Activated naive CD4-positive, alpha-beta T cell (primary cell): ENCODE measurements around the gene MED26.

Source experiments
- DNase-seq, 4 experiments: peaks; one replicate each; lab custom pipeline; 2025; lab: John Stamatoyannopoulos, UW

The MED26 gene

DNA sequence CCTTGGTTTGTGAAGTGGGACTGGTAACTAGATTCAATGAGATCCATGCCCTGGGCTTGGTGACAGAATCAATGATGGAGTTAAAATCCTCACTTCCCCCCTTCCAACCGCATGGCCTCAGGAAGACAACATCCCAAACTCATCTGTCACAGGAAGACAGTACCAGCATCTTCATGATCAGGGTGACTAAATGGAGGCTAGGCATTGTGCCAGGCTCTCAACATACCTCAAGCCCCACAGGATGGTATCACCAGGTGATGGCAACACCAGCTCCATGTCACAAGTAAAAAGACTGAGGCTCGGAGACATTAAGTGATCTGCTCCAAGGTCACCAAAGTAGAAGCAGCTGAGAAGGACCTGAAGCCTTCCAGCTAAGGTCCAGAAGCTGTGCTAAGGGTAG lies 14.2 kb downstream of the MED26 start:
- DNase-seq, result no peak

DNA sequence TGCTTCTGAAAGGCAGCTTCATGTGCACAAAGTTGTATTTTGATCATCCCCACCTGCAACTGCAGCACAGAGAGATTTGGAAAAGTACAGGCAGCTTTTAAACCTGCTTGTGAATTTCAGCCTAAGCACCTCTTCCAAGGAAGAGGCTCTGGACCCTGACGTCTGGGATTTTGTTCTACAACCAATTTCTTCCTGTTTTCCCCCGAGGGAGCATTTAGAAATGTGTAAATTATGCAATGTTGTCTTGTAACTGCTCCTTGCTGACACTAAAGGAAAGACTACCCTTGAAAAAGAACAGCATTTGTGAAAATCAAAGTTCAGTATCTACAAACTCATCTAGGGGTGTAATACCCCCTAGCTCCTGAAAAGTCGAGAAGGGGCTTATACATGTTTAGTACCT lies 15.4 kb downstream of the MED26 start:
- DNase-seq, result no peak

DNA sequence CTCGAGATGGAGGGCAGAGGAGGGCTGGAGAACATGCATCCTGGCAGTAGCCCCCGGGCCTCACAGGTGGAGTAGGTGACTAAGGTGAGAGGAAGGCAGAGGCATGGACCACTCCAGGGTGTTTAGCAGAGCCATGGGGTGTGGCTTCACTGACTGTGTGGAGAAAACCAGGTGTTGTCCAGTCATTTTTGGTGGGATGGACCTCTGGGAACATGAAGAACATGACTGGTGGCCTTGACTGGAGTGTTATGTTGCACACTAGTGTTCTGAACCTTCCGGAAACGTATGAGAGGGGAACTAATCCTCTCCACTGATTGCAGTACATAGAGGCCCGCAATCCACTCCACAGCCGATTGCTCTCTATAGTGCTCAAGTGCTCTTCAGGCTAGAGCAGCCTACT lies 16.9 kb downstream of the MED26 start:
- no peak for DNase-seq

DNA sequence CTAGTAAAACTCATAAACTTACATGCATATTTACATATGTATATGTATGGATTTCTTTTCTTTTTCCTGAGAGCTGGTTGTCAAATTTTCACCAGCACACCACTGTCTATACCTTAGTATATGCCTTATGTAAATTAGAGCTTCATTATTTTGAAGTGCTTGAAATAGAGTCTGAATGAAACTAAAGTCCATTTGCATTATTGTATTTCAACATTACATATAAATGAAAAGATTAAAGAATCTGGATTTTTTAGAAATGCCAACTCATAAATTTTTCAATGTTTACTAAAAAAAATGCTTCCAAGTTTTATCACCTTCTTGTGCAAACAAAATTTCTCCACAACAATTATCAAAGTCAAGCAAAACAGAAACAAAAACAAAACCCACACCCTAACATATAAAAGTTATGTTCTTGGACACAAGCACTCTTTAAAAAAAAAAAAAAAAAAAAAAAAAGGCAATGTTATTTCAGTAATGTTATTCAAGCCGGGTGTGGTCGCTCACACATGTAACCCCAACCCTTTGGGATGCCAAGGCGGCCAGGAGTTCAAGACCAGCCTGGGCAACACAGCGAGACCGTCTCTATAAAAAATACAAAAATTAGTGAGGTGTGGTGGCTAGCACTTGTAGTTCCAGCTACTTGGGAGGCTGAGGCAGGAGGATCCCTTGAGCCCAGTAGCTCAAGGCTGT lies 18.3 kb downstream of the MED26 start:
- no peak for DNase-seq

DNA sequence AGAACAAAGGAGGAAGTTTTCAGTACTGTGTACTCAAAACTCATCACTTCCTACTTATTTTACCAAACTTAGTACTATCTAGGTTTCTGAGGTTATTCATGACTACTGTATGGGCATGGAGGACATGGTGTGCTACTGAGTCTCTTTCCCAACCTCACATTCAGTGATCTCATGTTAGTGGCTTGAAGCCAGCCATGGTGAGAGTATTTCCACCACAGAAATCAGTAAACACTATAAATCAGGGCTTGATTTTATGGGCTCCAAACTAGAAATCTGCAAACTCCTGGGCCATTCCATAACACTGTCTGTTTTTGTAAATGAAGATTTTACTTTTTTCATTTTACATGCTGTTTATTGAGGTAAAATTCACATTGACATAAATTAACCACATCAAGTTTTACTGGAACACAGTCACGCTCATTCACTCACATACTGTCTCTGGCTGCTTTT lies 19.7 kb downstream of the MED26 start:
- DNase-seq, result no peak

DNA sequence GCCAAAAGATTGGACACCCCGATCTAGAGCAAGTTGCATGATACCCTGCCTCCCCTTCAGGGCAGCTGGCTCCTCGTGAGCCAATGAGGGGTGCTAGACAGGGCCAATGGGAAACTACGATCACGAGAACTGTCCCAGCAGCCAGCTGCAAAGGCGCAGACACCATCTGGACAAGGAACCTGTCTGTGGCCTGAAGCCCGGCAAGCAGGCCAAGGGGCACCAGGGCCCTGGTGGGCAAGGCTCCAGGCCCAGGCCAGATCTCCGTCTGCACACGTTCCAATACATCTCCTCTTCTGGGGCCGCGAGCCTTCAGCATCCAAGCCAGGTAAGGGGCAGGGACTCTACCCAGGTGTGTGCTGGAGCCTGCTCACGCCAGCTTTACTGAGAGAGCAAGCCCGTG lies 20.2 kb downstream of the MED26 start:
- DNase-seq, result no peak

DNA sequence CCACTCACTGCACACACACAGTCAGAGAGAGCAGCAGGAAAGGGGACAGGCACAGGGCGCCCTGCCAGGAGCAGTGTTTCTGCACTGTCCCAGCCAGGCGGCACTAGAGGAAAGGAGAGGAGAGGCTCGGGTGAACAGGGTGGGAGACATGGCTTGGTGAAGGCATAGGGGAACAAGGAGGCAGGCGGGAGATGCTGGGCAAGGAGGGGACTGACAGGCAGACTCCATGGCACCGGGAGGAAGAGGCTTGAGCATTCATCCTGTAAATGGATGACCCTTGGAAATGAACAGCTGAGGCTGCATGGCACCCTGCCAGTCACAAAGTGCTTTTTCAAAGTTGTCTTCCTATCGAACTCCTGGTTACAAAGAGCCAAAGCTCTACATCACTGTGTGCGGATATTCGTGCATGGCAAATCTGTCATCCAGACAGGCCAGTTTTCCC lies 22.4 kb downstream of the MED26 start:
- DNase-seq, result no peak

DNA sequence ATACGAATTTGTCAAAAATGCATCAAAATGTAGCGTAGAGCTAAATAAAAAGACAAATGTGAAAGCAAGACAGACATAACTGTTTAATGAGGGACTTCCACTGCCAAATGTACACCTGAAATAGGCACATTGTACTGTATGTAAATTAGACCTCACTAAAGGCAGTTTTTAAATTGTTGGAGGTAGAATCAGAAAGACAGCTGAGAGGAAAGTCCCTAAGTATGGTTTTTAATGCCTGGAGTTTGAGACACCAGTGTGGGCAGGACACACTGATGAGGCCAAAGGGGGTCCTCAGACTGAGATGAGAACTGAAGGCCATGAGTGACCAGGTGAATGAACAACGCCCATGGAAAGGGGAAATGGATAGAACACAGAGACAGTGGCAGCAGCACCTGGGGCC lies 22.9 kb downstream of the MED26 start:
- DNase-seq, result no peak

DNA sequence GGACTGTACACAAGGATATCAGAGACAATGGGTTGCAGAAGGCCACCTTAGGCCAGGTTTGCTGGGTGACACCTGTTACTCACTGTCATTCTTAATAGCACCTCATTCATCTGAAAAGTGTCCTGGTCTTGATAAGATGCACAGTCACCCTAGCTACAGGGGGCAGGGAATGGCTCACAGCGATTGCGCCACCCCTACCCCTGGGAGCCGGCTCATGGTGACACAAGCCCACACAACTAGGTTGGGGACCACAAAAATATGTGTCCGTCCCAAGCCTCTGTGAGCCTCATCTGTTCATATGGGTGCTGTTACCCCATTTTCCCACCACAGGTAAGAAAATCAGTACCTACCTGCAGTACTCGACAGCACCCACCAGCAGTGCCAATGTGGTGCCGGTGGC lies 23.4 kb downstream of the MED26 start:
- no peak for DNase-seq

DNA sequence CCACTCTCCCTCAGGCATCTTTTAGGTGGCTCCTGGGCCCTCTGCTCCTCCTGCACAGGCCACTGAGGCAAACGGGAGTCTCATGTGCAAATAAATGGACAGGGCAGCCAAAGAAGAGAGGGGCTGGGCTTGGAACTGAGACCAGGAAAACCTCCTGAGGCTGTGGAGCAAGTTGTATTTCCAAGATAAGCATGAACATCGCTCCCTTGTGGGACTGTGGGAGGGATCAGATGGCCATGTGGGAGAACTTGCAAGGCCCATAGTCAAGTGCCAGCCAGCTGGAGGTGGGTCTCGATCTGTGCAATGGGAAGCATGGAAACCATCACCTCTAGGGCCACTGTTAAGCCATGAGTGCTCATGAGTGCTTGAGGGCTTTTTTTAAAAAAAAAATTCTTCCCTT lies 24.9 kb downstream of the MED26 start:
- no peak for DNase-seq

DNA sequence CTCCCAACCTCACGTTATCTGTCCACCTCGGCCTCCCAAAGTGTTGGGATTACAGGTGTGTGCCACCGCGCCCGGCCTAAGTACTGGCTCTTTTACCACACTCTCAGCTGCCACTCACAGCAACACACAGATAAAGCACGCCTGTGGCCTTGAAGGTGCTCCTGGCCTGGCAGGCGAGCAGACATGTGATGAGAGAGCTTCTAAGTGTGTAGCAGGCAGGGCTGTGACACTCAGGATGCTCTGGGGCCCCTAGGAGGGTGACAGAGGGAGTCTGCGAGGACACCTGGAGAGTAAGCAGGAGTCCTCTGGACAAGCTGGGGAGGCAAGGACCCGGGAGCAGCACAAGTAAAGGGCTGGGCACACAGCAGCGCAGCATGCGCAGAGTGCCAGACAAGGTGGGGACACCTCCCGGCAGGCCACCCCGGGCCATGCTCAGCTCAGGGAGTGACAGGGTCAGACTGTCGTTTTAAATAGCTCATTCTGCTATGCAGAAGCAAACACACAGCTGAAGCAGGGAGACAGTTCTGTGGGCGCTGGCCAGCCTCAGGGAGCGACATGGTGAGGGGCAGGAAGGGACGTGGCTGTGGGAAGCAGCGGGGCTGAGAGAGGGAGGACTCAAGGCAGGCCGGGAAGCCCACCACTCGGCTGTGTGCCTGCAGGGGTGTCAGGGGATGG lies 26.5 kb downstream of the MED26 start:
- DNase-seq, result no peak

DNA sequence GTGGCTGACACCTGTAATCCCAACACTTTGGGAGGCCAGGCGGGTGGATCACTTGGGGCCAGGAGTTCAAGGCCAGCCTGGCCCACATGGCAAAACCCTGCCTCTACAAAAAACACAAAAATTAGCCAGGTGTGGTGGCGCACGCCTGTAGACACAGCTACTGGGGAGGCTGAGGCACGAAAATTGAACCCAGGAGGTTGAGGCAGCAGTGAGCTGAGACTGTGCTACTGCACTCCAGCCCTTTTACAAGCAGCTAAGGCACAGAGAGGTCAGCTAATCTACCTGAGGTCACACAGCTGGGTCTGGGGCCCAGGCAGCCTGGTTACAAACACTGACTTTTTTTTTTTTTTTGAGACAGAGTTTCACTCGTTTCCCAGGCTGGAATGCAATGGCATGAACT lies 27.2 kb downstream of the MED26 start:
- no peak for DNase-seq

DNA sequence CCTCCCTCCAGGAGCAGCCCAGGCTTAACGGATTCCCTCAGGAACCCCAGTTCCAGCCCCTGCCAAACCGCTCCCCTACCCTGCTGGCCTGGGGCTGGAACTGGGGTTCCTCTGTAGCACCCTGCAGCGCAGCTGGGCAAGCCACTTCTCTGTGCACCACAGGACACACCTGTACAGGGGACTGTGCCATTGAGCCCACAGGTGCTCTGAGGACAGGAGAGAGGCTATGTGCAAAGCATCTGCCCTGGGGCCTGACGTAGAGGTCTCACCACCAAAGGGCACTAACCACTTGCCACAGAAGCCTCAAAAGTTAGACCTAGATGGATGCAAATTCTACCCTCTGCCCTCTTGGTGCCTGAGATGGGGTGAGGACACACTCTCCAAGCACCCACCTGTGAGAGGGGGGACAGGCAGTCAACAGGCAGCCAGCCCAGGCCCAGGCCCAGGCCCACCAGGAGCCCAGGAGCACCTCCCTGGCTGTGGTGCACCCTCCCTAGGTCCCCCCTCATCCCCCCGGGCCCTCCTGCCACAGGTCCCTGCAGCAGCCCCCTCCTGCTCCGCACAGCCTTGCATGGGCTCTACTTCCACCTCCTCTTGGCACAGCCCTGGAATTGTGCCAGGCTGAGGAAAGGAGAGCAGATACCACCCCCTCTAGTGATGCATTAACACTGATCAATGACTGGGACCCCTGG lies 28.2 kb downstream of the MED26 start:
- no peak for DNase-seq

DNA sequence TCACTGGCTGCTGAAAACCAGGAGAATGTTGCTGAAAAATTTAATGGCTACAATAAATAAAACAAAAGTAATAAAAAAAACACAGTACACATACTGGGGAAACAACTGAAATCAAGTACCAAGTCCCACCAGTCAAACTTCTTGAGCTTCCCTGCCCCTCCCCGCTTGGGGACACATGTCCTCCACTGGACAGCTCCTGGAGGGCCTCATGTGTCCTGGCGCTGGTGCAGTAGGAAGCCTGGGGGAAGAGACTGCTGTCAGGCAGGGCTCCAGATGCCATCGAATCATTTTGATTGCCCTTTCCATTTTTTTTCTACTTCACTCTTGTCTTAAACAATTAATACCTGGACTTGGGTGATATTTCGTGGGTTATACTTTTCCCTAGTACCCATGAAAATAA lies 29.2 kb downstream of the MED26 start:
- no peak for DNase-seq

DNA sequence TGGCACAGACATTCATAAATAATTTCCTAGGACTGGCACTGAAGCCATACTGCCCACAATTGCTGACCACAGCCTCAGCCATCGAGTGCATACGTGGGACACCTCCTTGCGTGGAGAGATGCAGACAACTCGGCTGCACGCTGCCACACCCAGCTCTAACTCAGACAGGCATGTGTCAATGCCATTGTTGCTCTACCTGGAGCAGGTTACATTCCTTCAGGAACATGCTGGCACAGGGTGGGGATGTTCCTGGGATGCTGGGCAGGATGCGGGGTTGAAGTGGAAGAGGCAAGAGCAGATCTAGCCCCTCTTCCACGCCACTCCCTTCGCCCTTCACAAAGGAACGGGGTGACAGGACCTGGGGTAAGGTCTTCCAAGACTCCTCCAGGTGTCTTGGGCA lies 31.6 kb downstream of the MED26 start:
- DNase-seq, result no peak

DNA sequence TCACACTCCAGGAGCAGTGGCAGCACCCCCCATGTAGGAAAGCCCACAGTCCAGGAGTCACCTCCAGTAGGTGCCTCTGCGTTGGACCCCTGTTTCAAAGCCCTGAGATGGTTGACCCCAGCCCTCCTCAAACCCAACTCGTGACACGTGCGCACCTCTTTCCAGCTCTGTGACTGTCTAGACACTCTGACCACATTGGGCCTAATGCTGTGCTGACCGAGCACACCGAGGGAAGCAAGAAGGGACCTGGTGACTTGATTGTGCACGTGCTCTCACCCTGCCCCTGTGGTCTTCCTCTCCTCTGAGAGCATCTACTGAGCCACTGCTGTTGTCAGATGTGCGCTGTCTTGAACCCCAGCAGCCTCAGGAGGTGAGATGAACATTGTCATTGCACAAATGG lies 32.9 kb downstream of the MED26 start:
- no peak for DNase-seq

DNA sequence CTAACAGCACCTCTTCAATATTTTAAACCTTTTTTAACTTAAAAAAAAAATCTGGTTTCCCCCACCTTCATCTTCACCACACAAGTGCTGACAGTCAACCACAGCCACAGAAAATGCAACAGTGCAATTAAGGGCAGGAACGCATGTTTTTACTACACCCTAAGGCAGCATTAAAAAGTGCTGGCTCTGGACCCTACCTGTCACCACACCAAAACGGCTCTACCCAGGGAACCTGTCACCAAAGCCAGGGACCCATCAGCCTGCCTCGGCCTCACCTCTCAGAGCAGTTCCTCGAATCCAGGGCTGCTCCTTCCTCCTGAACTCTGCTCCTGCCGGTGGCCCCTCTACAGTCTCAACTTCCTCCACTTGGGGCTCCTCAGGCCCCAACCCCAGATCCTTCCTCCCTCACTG lies 33.3 kb downstream of the MED26 start:
- peak in 1 of 4 experiments; percentile 6 for DNase-seq

DNA sequence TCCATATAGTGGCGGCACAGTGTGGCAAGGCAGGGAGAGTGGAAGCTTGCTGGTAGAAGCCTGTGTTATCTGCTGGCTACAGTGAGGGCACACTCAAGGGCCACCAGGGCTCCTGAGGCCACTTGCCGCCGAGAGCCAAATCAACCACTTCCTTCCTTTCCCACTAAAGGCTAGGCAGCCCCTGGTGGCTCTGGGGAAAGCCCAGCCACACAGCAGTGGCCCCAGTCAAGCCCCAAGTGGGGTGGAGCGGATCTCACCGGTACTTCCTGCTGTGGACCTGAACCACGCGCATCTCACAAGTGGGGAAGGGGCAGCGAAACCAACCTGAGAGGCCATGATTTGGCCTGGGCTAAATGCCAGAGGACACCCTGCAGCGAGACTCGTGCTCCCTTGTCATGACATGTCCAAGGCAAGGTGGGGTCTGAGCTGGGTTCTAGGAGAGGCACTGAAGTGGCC lies 33.8 kb downstream of the MED26 start:
- DNase-seq, result peak in 1 of 4 experiments; percentile 6

DNA sequence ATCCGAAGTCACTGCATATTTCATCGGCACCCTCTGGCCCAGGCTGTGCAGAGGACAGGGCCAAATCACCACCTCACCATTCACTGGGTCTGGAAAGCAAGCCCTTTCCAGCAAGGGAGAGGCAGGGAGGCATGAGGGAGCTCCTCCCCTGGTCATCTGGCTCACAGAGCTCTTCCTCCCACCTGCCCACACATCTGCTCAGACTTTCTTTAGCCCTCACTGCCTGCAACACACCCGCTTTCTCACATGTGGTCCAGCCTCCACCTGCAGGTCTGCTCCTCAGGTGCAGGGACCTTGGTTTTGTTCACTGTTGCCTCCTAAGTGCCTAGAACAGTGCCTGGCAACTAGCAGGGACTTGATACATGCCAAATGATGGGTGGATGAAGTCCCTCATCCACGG lies 34.8 kb downstream of the MED26 start:
- DNase-seq, result no peak

DNA sequence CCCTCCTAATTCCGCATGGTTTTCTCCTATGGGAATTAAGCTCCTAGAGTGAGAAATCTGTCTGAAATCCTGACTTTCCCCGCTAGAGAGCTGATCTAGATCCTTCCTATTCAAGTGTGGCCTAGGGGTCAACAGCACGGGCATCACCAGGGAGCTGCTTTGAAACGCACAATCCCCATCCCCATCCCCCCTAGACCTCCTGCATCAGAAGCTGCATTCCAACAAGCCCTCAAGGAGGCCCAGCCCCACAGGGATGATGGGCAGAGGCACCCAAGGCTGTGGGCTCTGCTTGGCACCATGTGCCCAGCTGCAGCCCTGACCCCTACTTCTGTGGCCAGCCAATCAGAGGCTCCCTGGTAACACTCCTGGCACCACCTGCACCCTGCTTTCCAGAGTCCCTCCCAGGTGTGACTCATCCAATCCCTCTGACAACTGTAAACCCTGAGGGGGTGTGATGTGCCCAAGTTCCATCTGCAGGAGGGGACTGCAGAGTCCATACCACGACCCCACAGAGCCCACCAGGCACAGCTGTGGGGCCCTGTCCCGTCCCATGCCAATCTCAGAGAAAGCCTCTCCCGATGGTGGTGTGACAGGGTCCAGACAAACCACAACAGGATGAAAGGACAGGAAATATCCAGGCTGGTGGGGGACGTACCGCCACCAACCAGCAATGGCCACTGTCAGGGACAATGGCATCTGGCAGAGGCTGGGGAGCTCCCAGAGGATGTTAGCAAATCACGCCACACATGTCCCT lies 36.0 kb downstream of the MED26 start:
- no peak for DNase-seq

DNA sequence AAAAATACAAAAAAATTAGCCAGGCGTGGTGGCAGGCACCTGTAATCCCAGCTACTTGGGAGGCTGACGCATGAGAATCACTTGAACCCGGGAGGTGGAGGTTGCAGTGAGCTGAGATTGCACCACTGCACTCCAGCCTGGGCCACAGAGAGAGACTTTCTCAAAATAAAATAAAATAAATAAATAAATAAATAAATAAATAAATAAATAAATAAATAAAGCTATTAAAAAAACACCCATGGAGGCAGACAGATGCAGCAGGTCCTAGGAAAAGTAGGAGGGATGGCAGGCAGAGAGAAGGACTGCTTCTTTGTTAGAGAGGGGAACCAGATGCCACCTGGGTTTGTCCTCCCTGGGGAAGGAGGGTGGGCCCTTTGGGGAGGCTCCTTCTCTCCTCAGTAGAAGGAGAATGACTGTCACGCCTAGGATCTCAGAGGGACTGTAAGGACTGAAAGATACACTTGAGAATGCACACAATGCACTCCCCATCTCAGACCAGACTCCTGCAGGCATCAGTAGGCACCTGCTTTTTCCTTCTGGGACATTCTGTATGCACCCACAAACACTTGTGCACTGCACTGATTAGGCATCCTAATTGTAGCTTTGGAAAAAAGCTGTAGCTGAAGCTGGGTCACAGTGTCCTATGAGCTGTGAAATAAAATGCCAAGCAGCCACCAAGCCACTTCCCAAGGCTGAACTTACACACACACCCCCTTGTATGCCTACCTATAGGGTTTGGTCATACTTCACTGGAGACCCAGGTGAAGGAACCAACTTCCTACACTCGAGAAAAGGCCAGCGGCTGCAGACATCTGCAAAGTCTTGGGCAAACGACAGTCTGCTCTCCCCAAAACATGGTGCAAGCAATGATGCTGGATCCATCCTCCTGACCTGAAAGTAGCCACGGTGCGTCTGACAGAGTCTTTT lies 36.9 kb downstream of the MED26 start:
- DNase-seq, result no peak
